Stimulated activated CD8-positive, alpha-beta memory T cell treated with anti-CD3 and anti-CD28 coated beads, Interleukin-12 subunit alpha, Interleukin-12 subunit beta, amount 100 ng/mL, for 24 hours (primary cell): Measurements from ENCODE around the gene PI16.
"Not testable (repeated sequence)": the region's sequence is repeated elsewhere in the genome, so short reads cannot be mapped to it uniquely, and the experiment has no call there.

Experiments
- DNase-seq: peaks from one replicate; pipeline ENCODE4 v3.0.0-alpha.2; 2020; ENCODE audit errors: extremely low read depth

PI16 gene

DNA sequence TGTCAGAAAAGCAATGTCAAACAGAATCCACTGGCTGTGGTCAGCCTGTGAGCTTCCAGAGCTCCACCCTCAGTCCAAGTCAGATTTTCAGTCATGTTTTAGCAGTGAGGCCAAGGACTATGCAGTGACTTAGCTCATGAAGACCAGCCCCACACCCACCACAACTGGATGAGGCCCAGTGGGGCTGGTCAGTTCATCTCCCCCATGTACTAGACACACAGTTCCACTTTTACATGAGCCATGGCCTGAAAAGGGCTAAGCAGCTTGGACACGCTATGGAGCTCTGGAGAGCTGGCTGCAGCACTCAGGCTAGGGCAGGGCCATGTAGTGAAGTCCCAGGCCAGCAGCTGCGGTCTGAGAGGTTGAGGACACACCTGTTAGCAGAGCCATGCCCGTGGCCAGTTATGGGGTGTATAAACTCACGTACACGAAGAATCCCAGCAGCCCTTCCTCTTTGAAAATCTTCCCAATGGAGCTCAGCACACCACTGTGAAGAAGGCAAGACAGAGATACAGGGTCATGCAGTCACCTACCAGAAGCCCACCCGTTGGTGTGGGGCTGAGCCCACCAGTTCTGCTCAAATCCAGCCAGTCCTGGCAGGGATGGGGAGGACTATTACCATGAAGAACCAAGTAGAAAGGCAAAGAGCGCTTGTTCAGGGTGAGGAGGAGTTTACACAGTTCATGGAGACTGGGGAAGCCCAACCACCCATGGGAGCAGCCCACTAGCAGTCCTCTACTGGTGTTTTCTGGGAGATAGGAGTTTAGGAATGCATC, 20.9 kb downstream of the PI16 start:
- no peak for DNase-seq

DNA sequence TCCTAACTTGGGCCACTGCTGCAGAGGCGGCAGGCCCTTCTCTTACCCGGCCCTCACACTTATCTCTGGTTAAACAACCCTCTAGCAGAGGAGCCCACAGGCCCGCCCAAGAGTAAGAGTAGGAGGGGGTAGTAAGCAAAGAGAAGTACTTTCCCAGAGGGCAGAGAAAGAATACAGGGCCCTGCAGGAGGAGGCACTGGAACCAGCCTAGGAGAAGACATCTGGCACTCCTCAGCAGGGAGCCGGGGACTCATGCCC, 21.4 kb downstream of the PI16 start:
- no peak for DNase-seq

DNA sequence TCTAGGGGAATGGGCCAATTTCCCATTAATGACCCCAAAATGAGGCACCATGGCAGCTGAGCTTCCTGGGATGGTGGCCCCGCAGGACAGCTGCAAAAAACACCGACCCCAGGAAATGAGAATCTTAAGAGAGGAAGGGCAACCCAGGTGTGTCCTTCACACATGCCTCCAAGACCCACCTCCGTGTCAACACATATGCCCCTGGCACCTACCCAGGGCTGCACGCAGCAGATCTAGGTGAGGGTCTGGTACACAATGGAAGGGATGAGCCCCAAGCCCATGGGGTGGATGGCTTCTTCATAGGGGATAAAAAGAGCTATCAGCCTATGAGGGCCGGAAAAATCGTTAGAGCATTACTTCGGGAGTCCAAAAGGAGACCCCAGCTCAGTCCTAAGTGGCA, 22.0 kb downstream of the PI16 start:
- DNase-seq, result no peak

DNA sequence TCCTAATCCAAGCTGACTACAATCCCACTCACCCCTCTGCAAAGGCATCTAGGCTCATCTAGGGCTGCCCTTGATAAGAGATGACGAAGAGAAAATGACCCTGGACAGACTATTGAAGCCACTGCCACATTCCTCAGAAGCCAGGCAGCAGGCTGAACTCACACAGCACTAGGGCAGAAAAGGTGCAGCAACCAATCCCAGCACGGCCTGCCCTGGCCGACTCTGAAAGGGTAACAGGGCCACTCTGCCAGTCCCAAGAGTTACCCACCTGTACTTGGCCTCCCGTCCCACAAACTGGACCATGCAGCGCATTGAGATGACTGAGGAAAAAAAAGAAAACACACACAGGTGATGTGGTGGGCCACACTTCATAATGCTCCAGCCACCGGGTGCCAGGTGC, 22.4 kb downstream of the PI16 start:
- no peak for DNase-seq

DNA sequence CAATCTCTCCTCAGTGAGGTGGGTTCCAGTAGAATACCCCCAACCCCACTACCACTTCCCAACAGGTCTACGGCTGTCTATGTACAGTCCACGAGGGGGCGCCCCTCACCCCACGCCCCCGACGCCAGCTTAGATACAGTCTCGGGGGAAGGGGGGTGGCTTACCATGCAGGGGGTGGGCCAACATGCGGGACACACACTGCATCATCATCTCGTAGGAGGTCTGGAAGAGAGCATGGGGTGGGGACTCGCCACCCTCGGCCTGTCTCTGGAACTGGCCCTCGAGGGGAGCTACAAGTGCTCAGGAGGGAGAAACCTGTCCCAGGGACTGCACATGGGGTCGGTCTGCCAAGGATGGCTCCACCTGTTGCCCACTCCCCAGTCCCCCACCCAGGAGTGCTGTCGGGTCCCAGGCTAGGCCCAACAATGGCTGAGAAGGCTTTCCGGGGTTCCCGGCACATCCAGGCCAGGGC, 23.0 kb downstream of the PI16 start:
- DNase-seq, result no peak

DNA sequence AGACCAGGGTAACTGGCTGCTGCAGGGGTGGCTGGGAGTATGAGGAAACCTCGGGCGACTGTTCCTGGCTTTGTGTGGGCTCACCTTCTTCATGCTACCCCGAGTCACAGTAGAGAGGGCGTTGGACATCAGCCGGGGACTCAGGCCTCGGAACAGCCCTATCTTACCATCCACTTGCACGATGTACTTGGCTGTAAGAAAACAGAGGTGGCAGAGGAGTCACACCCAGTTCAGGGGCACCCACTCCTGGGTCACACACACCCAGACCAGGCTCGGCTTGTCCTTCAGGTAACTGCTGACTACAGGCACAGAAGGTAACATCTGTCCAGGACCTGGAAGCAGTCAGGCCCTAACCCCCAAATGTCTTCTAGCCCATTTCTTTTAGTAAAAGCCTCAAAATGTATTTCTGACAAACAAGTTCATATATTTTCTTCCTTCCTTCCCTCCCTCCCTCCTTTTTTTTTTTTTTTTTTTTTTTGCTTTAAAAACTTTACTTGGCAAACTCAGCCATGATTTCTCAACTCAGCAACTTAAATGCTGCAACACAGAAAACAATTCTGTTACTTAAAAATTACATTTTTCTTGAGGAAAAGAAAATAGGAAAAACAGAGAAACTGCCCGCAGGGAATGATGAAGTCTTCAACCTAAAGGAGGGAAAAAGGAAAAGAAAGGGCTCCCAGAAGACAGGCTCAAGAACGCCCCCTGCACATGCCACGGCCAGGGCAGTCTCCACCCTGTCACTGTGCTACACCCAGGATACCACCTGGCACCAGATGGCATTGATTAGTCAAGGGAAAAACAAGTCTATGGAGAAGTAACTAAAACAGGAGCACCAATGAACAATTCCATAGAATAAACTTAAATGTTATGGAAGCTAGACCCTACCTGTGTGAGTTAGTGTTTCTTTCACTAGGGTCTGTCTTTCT, 24.1 kb downstream of the PI16 start:
- DNase-seq, result no peak

DNA sequence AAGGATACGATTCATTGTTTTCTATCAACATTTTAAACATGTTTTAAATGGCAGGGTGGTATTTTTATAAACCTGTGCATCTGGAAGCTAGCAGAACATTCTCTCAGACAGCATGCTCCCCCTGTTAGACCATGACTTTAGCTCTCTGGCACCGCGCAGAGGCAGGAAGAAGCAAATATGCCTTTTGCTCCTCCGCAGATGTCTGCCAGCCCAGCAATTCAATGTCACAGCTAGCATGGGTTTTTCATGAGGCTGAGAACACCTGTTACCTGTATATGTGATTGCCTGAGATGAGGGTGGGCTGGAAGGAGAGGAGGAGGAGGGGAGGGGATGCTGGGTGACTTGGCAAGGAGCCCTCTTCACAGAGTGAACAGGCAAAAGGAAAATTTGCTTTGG, 24.8 kb downstream of the PI16 start:
- DNase-seq, result no peak

DNA sequence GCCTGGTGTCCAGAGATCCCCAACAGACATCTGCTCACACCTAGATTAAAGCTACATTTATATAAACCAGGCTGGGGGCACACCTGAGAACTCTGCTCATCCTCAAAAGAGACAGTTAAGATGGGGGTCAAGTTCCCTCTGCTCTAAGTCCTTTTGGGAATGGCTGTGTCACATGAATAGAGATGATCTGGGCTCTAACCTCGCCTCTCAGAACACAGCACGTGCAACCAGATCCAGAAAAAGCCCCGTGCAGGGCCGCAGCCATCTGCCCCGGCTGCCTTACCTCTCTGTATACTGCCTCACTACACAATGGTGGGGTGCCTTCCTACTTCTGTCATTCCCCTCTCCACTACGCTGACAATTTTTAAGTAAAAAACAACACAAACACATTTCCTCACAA, 25.6 kb downstream of the PI16 start:
- DNase-seq, result no peak

DNA sequence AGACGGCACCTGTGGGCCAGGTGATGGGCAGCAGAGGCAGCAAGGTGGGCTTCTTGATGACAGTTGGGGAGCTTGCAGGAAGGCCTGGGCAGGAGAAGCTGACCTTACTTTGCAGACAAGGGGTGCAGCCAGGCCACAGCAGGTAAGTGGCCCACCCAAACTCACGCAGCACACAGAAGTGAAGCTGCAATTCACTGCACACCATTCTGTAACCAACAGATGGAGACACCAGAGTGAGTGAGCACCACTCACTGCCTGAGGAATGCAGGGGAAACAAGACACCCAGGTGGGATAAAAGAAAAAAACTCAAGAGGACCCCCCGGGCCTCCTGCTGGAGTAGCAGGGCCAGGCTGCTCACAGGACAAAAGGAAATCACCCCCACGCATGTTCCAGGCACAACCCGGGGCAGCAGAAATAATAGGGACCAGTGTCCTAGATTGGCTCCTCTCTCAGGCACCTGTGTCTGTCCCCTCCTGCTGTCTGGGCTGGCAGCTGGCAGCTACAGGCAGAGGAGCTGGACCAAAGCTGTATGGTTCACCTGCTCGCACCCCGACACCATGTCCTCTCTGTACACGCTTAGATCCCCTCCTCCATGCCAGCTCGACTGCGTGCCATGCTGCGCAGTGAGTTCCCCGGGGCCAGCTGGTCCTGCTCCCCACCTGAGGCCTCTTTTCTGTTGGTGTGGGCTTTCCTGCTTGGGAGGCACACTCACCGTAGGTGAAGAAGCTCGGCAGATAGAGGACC, 26.5 kb downstream of the PI16 start:
- DNase-seq, result no peak

DNA sequence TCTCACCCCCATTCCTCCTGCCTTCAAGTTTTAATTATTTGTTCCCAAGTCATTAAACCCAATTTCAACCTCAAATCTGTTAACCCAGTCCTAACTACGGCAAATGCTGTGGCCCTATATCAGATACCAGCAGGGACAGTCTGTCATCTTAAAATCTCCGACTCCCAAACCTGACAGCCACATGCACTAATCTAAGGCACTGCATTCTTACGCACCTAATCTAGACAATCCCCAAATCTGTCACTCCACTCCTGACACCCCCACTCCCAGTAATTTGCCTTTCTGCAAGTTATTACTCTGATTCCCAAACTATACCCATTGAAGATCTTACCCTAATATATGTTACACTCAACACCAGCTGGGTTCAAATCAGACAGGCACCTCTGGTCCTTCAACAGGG, 29.0 kb downstream of the PI16 start:
- DNase-seq, result no peak

DNA sequence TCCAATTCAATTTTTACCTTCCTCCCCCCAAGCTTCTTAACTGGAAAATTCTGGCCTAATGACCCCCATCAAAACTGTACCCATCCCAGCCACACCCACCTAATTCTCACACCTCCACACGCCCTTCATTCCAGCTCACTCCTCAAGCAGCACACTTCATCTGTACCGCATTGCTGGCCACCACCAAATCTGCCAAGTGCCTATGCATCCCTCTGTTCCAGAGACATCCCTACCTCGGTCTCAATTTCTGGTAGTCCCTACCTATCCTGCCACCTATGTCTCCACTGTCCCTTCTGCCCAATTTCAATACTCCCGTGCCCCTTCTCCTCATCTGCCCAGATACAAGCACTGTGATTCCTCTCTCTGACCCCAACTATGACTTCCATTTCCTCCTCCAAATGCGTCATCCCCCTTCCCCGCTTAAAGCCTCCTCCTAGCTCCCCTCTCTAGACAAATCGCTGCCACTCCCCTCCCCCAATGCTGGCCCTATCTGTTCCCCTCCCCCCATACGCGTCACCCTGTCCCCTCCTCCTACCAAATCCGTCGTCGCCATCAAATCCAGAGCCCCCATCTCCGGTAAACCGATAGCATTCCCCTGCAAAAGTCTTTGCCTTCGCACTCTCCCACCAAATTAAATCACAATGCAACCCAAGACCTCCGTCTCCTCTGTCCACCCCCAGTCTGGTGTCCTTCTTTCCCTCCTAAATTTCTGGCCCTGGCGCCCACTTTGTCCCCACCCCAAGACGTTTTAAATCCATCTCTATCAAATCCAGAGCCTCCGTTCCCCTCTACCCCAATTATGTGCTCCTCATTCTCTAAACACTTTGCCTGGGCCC, 30.3 kb downstream of the PI16 start:
- peak; percentile 28 for DNase-seq

DNA sequence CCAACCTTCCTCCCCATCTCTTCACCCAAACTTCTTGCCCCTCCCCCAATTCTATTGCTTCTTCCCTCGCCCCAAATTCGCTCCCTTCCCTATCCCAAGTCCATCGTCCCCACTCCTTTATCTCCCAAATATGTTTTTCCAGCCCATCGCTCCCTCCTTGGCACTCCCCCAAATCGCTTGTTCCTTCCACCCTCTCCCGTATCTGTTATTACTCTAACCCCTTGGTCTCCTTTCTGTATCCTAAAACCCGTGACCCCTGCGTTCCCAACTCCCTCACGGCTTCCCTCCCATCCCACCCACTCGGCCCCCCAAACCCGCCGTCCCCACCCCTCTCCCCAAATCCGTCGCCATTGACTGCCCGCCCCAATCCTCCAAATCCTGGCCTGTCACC, 30.9 kb downstream of the PI16 start:
- no peak for DNase-seq

DNA sequence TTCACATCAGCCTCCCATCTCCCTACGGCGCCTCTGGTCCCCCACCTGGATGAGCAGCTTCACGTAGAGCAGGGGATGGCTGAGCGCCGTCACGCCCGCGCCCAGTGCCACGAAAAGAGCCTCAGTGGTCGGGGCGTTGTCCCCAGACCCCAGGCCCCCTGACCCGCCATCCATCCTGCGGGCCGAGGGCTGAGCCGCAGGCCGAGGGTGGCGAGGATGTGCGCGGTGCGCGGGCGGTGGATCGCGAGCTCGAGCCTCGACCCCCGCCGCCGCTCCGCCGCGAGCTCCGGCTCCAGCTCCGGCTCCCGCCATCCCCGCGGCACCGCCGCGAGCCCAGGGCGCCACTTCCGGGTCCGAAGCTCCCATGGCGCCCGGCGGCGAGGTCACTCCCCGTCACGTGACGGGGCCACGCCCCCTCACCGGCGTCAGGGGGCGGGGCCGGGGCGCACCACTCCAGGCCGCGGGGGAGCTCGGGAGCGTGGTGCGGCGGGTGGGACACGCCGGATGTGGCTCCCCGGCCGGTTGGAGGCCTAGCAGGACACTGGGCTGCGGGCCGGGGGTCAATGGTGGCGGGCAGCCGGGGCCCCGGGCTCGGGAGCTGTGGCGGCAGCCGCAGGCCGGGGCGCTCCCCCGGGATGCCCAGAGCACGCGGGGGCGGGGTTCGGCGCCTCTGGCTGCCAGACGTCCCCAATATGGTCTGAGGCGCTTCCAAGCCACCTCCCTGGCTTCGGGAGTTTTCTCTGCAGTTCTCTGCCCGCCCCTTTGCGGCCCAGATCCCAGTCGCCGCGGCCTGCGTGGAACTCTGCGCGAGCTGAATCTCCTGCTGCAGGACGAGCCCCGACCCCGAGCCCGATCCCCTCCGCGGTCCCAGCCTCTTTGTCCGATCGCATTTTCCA, 31.5 kb downstream of the PI16 start, which contains the start of gene MTCH1:
TSS of gene MTCH1 (minus strand) at position 389 of the 896 bp plus-strand sequence. CDS start at position 366, 23 bp downstream.
- peak; percentile 69 for DNase-seq

DNA sequence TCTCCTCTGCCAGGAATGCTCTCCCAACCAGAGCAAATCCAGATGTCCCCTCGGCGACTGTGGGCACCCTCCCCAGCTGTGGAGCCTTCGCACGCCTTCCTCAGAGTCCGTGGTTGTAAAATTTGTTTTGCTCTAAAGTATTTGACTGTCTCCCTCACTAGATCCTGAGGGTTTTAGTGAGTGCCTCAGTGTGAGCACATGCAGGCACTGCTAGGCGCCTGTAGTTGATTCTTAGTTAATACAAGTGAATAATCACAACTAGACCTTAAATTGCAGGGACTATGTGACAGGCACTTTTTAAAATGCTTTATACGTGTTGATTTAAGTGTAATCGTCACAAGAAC, 32.1 kb downstream of the PI16 start:
- no peak for DNase-seq

DNA sequence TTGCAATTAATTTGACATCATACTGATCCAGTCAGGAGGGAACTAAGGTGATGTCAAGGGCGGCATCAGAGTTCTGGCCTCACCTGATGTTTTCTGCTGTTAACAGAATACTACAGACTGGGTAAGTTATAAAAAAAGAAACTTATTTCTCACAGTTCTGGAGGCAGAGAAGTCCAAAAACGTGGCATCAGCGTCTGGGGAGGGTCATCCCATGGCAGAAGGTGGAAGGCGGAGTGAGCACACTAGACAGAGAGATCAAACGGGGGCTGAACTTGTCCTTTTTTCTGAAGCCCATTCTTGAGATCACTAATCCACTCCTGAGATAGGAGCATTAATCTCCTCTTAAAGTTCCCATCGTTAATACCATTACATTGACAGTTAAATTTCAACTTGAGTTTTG, 34.7 kb downstream of the PI16 start:
- DNase-seq, result no peak

DNA sequence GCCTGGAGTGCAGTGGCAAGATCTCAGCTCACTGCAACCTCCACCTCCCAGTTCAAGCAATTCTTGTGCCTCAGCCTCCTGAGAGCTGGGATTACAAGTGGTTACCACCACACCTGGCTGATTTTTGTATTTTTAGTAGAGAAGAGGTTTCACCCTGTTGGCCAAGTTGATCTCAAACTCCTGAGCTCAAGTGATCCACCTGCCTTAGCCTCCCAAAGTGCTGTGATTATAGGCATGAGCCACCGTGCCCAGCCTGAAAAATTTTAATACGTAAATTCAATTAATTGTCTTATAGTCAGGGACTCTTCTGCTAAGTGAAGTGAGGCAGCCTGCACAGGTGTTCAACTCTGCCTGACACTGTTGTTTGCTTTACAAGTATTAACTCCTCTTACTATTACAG, 35.9 kb downstream of the PI16 start:
- DNase-seq, result not testable (repeated sequence)

DNA sequence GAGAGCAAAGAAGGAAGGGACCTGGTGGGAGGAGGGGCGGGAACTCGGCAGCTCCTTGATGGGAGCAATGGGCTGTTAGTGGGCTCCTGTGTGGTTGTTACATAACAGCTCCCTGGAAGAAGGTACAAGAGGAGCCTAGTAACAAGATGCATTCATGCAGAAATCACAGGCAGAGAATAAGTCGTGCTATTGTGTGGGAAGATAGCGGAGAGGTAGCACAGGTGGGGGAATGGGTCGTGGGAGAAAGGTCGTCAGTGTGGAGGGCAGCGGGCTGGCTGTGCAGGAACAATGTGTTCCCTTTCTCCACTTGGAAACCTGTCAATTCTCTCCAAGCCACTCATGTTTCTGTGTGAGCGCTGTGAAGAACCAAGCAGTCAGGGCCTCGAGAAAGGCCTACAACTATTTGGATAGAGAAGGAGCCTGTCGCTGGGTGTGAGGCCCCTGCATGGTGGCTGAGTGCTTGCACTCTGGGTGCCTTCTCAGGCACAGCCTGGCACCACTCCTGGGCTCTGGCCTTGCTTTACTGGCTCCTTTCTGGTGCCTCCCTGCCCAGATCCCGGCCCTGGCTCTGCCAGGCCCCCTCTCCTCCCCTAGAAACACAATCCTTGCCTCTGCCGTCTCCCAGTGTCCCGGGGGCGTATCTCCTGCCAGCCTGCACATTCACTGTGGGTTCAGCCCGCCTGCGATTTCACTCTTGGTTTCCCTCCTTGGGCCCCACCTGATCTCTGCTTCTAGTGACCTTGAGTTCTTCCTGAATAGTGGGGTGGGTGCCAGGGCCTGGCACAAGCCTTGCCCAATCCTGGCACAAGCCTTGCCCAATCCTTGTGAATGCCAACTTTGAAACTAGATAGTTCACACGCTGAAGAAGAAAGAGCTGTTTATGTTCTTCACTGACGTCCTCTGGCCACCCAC, 43.5 kb downstream of the PI16 start:
- no peak for DNase-seq

DNA sequence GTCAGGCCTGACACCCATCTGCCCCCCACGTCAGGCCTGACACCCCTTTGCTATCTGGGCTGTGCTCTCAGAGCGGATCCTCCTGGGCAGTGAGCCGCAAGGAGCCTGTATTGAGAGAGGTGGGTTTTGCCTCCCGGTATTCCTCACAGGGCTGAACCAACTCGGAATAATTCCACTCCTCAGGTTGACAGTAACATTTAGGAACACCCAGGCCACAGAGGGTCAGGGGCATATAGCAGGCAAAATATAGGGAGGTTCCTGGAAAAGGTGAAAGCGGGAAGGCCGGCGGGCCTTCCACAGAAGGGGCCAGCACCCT, 44.1 kb downstream of the PI16 start:
- DNase-seq, result no peak

DNA sequence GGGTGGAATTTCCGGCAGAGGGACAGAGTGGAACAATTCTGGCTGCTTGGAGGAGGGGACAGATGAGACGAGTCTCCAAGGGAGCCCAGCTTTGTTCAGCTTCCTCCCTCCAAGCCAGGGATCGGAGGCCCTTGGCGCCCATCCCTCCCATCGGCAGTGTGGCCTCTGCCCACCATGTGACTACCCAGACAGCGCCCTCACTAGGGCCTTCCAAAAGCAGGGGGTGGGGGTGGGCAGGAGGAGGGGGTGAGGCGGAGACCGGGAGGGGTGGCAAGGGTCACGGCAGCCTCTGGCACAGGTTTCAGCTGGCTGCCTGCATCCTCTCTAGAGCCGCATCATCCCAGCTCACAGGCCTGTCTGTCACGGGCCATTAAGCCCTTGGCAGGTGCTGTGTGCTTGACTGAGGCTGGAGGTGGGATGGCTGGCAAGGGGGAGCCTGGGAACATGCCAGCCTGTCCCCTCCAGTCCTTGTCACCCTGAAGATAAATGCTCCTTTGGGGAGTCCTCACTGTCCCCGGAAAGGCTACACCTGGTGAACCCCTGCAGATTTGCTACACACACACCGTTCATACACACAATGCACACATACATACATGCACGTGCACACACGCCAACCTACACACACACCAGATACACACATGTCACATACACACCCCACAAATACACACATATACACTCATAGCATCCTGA, 44.7 kb downstream of the PI16 start:
- no peak for DNase-seq
